HG03066 (cell line): ENCODE results near the gene BRD7.

ENCODE experiments used
- ATAC-seq: cut with Tn5 transposase; IDR thresholded peaks from one replicate; pipeline ENCODE4 v1.9.1; 2021; ENCODE audit warnings: low read depth; ENCODE audit not compliant: unreplicated experiment

The BRD7 gene

GRCh38 chr16:50390371-50390771 lies 21.6 kb upstream of the BRD7 start:
- no peak for ATAC-seq

- no peak for ATAC-seq
Observed at GRCh38 chr16:50389900-50390299, 21.1 kb upstream of the BRD7 start.

- ATAC-seq = no peak
Observed at GRCh38 chr16:50388496-50388895, 19.7 kb upstream of the BRD7 start.

- no peak for ATAC-seq
Observed at GRCh38 chr16:50386774-50387173, 18.0 kb upstream of the BRD7 start.

GRCh38 chr16:50386139-50386538 lies 17.4 kb upstream of the BRD7 start:
- ATAC-seq = no peak

- ATAC-seq = no peak
Observed at GRCh38 chr16:50384500-50385135, 15.8 kb upstream of the BRD7 start.

GRCh38 chr16:50381679-50382440 lies 13.1 kb upstream of the BRD7 start:
- no peak for ATAC-seq

GRCh38 chr16:50378417-50378816 lies 9.6 kb upstream of the BRD7 start:
- ATAC-seq = no peak

GRCh38 chr16:50377001-50377400 lies 8.2 kb upstream of the BRD7 start:
- ATAC-seq = no peak

GRCh38 chr16:50373780-50374179 lies 5.0 kb upstream of the BRD7 start:
- ATAC-seq = no peak

GRCh38 chr16:50373345-50373701 lies 4.5 kb upstream of the BRD7 start:
- ATAC-seq = no peak

- ATAC-seq = no peak
Observed at GRCh38 chr16:50372611-50373344, 4.0 kb upstream of the BRD7 start.

- no peak for ATAC-seq
Observed at GRCh38 chr16:50371936-50372595, 3.3 kb upstream of the BRD7 start.

GRCh38 chr16:50371036-50371716 lies 2.4 kb upstream of the BRD7 start:
- no peak for ATAC-seq

GRCh38 chr16:50369133-50369804 lies 481 bp upstream of the BRD7 start:
- no peak for ATAC-seq

- ATAC-seq = peak; percentile 24
Observed at GRCh38 chr16:50367777-50368409, 895 bp downstream of the BRD7 start.

GRCh38 chr16:50365791-50366575 lies 2.8 kb downstream of the BRD7 start:
- ATAC-seq = no peak

- ATAC-seq = no peak
Observed at GRCh38 chr16:50363656-50364055, 5.1 kb downstream of the BRD7 start.

GRCh38 chr16:50360779-50361178 lies 8.0 kb downstream of the BRD7 start:
- no peak for ATAC-seq
